COLO829 (cell line): ENCODE data around the gene SLC5A10.
"Not testable (repeated sequence)": the region's sequence is repeated elsewhere in the genome, so short reads cannot be mapped to it uniquely, and the experiment has no call there.

ENCODE experiments used
- DNase-seq: peaks from one replicate; pipeline ENCODE4 v3.0.0; 2012; ENCODE audit warnings: low spot score

Gene SLC5A10

GRCh38 chr17:19043032-19043431, 91.1 kb downstream of the SLC5A10 start:
- not testable (repeated sequence) for DNase-seq

DNA sequence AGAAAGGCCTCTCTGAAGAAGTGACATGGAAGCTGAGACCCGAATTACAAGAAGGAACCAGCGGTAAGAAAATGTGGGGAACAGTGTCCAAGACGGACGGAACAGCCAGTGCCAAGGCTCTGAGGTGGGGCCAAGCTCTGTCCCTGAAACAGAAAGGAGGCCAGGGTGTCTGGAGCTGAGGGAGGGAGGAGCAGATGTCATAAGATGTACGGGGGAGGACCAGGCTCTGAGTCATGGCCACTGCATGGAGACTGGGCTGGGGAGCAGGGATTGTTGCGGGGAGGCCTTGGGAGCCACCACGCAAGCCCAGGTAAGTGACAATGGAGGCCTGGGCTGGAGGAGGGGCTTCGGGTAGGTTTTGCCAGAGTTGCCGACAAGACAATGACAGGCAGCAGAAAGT, 92.7 kb downstream of the SLC5A10 start:
- not testable (repeated sequence) for DNase-seq

DNA sequence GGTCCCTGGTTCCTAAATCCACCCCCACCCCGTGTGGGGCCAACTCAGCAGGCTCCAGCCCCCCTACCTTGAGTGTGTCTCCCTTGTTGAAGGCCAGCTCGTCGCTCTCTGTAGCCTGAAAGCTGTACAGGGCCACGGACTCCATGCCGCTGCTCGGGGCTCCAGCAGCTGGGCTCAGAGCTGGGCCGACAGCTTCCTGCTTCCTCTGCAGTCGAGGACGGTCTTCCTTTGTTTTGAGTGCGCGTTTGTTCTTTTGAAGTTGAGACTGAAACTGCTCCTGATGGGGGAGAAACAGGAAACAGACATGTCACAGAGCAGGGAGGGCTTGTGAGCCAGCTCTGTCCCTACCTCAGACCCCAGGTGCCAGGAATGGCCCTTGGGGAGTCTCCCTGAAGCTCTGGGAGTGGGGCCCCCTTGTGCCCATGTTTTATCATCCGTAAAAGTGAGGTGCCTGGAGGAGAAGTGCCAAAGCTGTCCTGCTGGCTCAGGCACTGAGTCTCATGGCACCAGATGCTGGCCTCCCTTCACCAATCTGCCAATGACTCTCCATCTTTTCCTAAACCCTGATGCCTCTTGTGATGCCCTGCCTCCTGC, 94.9 kb downstream of the SLC5A10 start, which contains the start of gene GRAP:
Gene GRAP, minus strand, starts transcription at position 176 of the 594 bp plus-strand sequence. Its CDS starts 31 bp downstream, at position 145.
- DNase-seq: not testable (repeated sequence)

- not testable (repeated sequence) for DNase-seq
Observed at GRCh38 chr17:19047510-19047909, 95.5 kb downstream of the SLC5A10 start.

GRCh38 chr17:19048826-19049225, 96.9 kb downstream of the SLC5A10 start:
- DNase-seq: not testable (repeated sequence)

GRCh38 chr17:19055447-19055846, 103.5 kb downstream of the SLC5A10 start:
- DNase-seq: not testable (repeated sequence)

- not testable (repeated sequence) for DNase-seq
Observed at GRCh38 chr17:19062009-19062717, 110.2 kb downstream of the SLC5A10 start.

- not testable (repeated sequence) for DNase-seq
Observed at GRCh38 chr17:19062718-19063325, 110.9 kb downstream of the SLC5A10 start.

- DNase-seq: not testable (repeated sequence)
Observed at GRCh38 chr17:19063326-19063956, 111.5 kb downstream of the SLC5A10 start.

DNA sequence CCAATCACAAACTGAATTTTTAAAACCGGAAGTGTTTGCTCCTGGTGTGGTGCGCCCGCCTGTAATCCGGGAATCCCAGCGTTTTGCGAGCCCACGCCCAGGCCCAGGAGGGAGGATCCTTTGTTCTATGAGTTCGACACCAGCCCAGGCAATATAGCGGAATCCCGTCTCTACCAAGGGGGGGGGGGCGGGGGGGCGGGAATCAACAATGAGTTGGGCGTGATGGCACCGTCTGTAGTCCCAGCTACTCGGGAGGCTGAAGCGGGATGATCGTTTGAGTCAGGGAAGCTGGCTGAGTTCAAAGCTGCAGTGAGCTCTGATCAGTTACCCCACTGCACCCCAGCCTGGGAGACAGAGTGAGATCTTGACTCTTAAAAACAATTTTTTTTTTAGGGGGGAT, 112.4 kb downstream of the SLC5A10 start:
- not testable (repeated sequence) for DNase-seq

DNA sequence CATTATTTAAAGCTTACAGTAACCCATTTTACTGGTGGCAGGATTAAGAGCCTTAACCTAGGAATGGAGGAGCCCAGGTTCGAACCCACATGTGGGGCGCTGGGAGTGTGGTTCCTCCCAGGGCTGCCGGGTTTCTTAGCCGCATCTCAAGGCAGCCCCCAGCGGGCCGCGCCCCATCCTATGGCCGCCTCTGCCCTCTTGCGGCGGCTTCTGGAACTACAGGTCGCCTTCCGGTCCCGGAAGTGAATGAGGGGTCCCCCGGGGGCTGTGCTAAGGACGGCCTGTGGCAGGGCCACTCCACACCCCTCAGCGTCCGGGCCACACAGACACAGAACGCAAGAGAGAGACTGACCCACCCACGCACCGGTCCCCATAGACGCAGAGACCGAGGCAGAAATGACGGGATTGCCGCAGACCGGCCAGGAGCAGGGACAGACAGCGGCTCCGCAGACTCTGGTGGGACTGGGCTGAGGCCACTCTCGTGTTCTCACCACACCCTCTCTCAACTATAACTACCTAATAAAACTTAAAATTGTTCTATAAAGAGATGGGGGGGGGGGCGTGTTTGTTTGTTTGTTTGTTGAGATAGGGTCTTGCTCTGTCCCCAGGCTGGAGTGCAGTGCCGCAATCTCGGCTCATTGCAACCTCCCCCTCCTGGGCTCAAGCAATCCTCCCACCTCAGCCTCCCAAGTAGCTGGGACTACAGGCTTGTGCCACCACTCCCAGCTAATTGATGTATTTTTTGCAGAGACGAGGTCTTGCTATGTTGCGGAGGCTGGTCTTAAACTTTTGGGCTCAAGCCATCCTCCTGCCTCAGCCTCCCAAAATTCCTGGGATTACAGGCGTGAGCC, 118.6 kb downstream of the SLC5A10 start:
- DNase-seq: not testable (repeated sequence)
